Measurements from ENCODE around the gene MPC1.

The MPC1 gene

DNA sequence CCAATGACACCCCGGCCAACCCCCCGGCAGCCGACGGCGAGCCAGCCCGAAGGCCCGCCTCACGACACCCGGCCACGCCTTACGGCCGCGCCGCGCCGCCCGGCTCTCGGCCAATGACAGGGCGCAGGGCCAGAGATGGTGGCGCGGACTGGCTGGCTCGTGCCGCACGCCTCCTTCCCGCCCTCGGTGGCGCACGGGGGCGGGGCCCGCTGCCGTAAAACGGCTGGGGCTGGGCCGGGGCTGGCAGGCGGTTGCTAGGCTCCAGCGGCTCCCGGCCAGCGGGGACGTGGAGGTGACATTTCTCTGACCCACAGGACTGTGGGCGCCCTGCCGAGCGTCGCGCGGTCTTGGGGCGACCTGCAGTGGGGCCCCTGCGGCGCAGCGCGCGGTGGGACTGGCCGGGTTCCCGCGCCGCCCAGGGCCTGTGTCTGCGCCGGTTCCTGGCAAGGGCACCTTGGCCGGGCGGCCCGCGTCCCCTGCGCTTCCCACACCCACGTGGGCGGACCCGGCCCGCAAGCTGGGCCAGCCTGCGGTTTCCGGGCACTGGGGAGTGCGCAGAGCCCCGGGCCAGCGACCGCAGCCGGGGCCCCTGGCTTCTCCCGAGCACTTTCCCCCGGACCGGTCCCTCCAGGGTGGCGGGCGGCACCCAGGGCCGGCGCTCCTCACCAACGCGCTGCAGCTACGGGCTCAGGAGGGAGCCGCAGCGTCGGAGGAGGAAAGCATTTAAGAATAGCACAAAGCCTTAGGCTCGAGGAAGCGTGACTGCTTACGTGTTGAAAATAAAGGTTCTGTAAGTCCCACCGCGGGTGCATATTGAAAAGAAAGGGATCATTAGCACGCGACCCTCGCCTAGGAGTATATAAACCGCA, at the start of gene MPC1:
Gene MPC1 (minus strand): TSS at position 8 of the 869 bp plus-strand sequence. CDS start 64 bp downstream, outside the sequence.
- DNase-seq = peak; percentile 94

DNA sequence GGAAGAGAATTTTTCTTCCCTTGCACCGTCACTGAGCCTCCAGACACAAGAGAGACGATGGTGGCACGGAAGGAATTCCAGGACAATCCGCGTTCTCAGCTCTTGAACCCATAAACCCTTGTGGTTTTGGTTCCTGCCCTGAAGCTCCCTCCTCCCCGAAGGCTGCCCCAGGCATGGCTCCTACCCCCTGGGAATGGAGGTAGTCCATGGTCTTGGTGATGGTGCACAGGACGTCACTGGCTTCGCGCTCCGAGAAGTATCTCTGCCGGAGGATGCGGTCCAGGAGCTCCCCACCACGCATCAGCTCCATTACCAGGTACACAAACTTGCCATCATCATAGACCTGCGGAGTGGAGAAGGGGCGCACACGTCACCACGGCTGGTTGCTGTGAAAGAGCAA, 47.5 kb upstream of the MPC1 start:
- DNase-seq = no peak

- DNase-seq = no peak
Observed at GRCh38 chr6:166424431-166424830, 41.7 kb upstream of the MPC1 start.

DNA sequence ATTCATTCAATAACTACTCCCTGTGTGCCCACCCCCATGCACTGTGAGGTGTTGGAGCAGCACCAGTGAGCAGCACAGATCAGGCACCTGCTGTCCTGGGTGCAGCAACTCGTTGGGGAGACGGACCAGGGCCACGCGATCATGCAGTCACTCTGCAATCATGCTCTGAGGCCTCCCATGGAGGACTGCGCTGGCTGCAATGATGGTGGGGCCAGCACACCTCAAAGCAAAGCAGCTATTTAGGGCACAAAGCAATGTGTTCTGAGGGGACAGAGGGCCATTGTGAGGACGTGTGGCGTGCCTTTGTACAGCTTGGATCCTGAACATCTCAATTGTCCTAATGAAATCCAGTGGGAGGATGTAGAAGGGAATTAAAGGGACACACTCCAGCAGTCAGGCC, 41.0 kb upstream of the MPC1 start:
- DNase-seq = no peak

DNA sequence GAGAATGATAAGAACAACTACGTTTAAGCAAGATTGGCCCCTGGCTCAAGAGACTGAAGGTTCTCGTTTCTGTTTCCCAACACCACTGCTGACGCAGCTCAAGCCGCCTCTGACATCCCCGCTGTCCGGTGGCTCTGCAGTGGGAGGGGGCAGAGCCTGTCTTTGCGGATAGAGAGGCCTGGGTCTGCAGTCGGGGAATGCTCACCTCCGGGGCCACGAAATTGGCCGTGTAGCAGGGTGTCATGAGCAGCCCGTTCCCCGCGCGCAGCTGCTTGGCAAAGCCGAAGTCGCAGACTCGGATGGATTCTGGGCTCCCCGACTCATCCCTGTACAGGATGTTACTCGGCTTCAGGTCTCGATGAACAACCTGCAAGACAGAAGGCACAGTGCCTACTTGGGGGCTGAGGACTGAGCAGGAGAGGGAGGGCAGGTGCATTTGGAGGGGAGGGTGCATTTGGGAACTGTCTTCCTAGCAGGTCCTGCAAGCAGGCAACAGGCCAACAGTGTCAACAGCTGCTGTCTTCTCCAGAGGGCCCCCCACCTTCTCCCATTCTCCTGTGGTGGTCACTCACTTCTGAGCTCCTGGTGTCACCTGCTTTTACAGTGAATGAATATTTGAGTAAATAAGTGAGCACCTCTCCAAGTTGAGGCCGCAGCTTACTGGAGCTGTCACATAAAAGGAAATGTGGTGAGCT, 40.5 kb upstream of the MPC1 start:
- DNase-seq = no peak

DNA sequence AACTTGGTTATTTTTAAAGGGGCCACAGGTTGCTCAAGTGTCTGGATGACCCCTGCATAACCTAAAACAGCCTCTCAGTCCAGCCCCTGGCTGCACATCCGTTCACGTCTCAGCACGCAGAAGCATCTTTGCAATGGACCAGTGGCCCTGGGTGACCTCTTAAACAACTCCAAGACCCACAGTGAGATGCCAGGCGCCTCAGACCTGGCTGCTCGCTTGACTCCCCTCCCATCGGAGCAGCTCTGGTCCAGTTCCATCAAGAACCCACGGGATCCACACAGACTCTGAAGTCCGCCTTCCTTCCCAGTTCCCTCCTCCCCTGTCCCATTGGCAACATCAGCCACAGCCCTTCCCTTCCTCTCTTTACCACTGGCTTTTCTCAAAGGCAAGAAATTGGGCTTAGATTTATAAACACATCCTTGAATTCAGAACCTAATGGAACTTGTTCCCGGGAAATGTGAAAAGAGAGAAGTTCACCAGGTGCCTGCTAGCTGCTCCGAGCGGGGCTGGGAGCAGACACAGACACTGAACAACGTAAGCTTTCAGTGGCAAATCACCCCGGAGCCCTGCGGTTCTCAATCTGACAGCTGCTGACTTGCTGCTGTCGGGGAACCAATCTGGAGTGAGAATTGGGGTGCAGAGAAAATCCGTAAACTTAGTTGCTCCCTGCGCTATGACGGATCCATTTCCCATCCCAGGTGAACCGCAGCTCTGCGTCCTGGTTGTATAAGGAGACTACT, 39.6 kb upstream of the MPC1 start:
- DNase-seq = no peak

- DNase-seq = no peak
Observed at GRCh38 chr6:166420351-166420750, 37.6 kb upstream of the MPC1 start.

DNA sequence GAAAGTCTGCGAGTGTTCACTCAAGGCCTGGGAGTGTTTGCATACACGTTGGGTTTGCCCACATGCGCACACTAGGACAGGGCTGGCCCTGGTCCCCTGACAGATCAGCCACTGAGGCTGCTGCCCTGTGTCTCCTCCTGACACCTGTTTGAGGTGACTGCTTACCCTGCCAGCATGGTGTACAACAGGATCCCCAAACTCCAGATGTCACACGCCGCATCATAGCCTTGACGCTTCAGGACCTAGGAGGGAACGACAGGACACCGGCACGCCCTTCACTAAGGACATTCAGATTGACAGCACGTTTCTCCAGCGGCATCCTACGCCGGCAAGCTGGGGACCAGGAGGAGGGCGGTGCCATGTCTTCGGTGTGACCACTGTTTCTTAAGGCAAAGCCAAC, 37.0 kb upstream of the MPC1 start:
- DNase-seq = no peak

DNA sequence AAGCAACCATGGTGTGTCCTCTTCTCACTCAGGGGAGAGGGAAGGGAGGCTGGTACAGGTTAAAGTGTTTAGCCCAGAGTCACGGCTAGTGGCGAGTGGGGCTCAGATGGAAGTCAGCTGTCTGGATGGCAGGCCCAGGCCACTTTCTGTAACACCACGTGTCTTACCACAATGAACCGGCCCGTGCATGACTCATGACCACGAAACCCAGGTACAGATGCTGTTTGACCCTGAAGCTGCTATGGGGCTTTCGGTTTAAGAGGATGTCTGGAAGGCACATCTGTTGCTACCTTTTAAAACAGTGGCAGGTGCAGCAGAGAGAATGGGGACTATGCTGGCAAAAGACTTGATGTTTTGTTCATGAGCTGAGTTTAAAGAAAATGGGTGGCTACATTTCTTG, 36.5 kb upstream of the MPC1 start:
- DNase-seq = peak; percentile 76

DNA sequence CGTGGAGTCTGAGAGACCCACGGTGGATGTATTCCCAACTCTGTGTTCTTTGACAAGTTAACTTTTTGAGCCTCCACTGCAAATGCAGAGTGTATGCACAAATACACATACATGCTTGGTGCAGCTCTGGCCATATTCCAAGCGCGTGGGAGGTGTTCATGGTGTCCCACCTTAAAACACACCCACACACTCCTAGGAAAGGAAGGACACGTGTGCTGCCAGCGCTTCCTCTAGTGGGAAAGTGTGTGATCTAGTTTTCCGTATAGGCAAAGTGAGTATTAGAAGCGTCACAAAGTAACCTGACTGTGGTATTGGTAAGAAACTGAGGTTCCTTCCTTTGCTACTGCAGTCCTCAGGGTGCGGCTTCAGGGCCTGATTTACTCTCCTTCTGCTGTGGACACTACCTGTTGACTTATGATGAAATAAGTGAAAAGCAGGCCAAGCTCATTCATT, 36.0 kb upstream of the MPC1 start:
- DNase-seq = peak; percentile 47

GRCh38 chr6:166417285-166417691, 34.5 kb upstream of the MPC1 start:
- DNase-seq = peak; percentile 44

- DNase-seq = no peak
Observed at GRCh38 chr6:166415833-166416347, 33.1 kb upstream of the MPC1 start.

- no peak for DNase-seq
Observed at GRCh38 chr6:166415306-166415705, 32.6 kb upstream of the MPC1 start.

GRCh38 chr6:166413491-166413951, 30.8 kb upstream of the MPC1 start:
- DNase-seq = no peak

- no peak for DNase-seq
Observed at GRCh38 chr6:166412911-166413384, 30.2 kb upstream of the MPC1 start.

DNA sequence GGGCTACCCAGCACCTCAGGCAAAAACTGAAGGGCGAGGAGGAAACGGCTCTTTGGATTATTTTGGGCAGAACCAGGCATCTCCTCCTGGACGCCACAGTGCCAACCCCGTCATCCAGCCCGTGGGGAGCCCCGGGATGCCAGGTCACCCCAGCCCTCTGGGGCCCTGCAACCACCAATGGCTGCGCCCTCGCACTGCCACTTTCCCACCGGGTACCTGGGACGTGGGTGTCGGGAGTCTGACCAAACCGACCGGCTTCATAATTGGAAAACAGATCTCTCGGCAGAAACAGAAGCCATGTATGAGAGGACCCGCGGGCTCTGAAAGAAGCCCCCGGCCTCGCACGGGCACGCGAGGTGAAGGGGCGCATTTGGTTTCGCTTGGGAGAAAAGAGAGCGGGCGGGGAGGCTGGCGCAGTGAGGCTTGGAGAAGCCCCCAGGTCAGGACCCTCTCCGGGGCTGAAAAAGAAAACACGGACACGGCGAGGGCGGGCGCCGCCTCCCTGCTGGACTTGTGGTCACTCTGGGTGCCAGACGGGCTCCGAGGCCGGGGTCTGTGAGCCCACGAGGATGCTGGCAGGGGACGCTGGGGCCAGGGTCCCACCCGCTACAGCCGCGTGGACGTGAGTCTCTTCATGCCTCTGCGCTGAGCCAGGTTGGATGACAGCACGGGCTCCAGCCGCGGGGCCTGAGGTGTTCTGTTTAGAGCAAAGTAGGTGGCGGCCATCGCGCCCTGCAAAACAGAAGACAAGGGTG, 29.6 kb upstream of the MPC1 start:
- no peak for DNase-seq

GRCh38 chr6:166411721-166412151, 29.0 kb upstream of the MPC1 start:
- DNase-seq = no peak

DNA sequence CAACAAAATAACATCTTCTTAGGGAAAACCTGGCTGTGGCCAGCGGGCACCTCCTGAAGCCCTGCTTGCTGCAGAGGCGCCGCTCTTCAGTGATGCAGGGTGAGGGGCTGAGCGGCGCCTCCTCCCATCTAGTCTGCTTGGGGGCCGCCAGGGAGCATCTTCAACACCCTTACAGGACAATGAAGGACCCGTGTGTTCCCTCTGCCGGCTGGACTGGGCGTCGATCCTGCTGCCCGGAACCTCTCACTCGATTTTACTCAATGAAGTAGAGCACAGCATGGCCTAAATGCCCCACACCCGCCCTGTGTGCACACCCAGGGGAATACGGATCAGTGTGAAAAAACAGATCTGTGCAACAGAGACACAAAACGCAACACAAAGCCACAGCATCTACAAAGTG, 28.5 kb upstream of the MPC1 start:
- no peak for DNase-seq

- no peak for DNase-seq
Observed at GRCh38 chr6:166410426-166410935, 27.7 kb upstream of the MPC1 start.

GRCh38 chr6:166408936-166409755, 26.4 kb upstream of the MPC1 start:
- no peak for DNase-seq

GRCh38 chr6:166406197-166406596, 23.5 kb upstream of the MPC1 start:
- DNase-seq = no peak

All from stimulated activated CD8-positive, alpha-beta memory T cell treated with anti-CD3 and anti-CD28 coated beads, Interleukin-4, amount 100 ng/mL, for 48 hours (primary cell).